ENCODE measurements around the gene RIN3. TPM values are rescaled to one million over a fixed set of nuclear protein-coding genes. Genes with fewer than 3 reads are reported as not detected.

RIN3 gene
- total RNA-seq, 1 donor from 2014 or later, result 0.76 TPM

GRCh38 chr14:92528486-92529100 lies 15.0 kb downstream of the RIN3 start:
- Mint-ChIP-seq H3K27me3 (ENCODE audit: unreplicated experiment) (no peaks in the 10 kb centered on the region), H3K36me3 (ENCODE audit: unreplicated experiment) (no peaks in the 10 kb centered on the region), H3K4me1 (ENCODE audit: low read depth, unreplicated experiment) (no peaks in the 10 kb centered on the region), H3K4me3 (ENCODE audit: unreplicated experiment) (no peak overlapping the region), H3K9me3 (ENCODE audit: unreplicated experiment) (no peaks in the 10 kb centered on the region), H3K27ac (ENCODE audit: unreplicated experiment) (no peak overlapping the region)
- TF ChIP-seq, protein P1, sequence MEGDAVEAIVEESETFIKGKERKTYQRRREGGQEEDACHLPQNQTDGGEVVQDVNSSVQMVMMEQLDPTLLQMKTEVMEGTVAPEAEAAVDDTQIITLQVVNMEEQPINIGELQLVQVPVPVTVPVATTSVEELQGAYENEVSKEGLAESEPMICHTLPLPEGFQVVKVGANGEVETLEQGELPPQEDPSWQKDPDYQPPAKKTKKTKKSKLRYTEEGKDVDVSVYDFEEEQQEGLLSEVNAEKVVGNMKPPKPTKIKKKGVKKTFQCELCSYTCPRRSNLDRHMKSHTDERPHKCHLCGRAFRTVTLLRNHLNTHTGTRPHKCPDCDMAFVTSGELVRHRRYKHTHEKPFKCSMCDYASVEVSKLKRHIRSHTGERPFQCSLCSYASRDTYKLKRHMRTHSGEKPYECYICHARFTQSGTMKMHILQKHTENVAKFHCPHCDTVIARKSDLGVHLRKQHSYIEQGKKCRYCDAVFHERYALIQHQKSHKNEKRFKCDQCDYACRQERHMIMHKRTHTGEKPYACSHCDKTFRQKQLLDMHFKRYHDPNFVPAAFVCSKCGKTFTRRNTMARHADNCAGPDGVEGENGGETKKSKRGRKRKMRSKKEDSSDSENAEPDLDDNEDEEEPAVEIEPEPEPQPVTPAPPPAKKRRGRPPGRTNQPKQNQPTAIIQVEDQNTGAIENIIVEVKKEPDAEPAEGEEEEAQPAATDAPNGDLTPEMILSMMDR (IDR thresholded peaks at IDR 0.05; ENCODE audit: partially characterized antibody, unreplicated experiment), result no peak
- no peak for DNase-seq

DNA sequence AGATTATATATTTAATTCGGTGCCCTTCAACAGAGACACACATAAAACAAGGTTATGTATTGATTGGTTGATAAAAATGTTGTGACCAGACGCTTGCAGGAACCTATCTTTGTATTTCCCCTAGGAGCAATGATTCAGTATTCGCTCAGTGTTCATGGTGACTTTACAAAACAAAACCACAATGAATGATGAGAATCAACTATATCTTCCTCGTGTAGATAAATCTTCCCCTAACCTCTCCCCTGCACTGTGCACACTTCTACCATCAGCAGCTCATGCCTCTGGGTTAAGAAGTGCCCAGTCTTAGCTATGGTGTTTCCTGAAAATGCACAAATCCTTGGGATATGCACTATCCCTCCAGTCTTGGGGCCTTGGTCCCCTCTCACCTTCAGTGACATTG lies 16.3 kb downstream of the RIN3 start:
- no peaks in the 10 kb centered on the region for H3K9me3 Mint-ChIP-seq (ENCODE audit: unreplicated experiment)
- no peaks in the 10 kb centered on the region for H3K4me1 Mint-ChIP-seq (ENCODE audit: low read depth, unreplicated experiment)
- no peaks in the 10 kb centered on the region for H3K27me3 Mint-ChIP-seq (ENCODE audit: unreplicated experiment)
- TF ChIP-seq, protein P1 (IDR thresholded peaks at IDR 0.05; ENCODE audit: partially characterized antibody, unreplicated experiment), result no peak
- no peak for DNase-seq
- H3K4me3 Mint-ChIP-seq (ENCODE audit: unreplicated experiment), result no peak overlapping the region
- H3K27ac Mint-ChIP-seq (ENCODE audit: unreplicated experiment), result no peak overlapping the region
- no peaks in the 10 kb centered on the region for H3K36me3 Mint-ChIP-seq (ENCODE audit: unreplicated experiment)

- Mint-ChIP-seq H3K27me3 (ENCODE audit: unreplicated experiment) (peaks cover 3% of the 10 kb centered on the region), H3K27ac (ENCODE audit: unreplicated experiment) (no peak overlapping the region), H3K4me1 (ENCODE audit: low read depth, unreplicated experiment) (peaks cover 2% of the 10 kb centered on the region), H3K4me3 (ENCODE audit: unreplicated experiment) (no peak overlapping the region), H3K9me3 (ENCODE audit: unreplicated experiment) (no peaks in the 10 kb centered on the region), H3K36me3 (ENCODE audit: unreplicated experiment) (no peaks in the 10 kb centered on the region)
- TF ChIP-seq, protein P1 (IDR thresholded peaks at IDR 0.05; ENCODE audit: partially characterized antibody, unreplicated experiment), result no peak
- DNase-seq, result no peak
These were observed 17.7 kb downstream of the RIN3 start for GRCh38 chr14:92531106-92531873.

DNA sequence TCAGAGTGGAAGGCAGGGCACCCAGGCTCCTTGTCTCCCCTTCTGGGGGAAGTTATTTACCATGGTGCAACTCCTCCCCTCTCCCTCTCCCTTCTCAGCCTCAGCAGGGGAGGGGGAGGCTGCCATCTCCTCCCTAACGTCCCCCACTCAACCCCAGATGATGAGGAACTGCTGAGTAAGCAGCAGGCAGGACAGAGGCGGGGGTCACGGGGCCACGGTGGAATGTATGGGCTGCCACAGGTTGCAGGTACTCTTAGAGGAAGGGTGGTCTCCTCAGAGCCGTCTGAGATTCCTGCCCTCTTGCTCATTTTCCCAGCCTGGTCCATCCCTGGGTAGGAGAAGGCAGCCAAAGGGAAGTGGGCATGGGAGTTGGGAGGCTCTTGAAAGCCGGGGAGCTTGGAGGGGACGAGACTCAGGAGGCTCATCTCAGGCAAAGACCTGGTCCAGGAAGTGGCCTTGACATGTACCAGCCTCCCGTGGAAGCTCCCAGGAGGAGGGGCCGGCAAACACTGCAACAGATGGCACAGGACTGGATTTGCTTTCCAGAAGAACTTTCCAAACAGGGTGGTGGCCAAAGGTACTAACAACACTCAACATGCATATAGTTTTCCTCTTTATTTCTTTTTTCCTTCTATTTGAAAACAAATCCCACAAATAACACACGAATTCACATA lies 19.0 kb downstream of the RIN3 start:
- Mint-ChIP-seq H3K9me3 (ENCODE audit: unreplicated experiment) (no peaks in the 10 kb centered on the region), H3K4me3 (ENCODE audit: unreplicated experiment) (no peak overlapping the region), H3K36me3 (ENCODE audit: unreplicated experiment) (no peaks in the 10 kb centered on the region), H3K4me1 (ENCODE audit: low read depth, unreplicated experiment) (peaks cover 2% of the 10 kb centered on the region), H3K27ac (ENCODE audit: unreplicated experiment) (no peak overlapping the region), H3K27me3 (ENCODE audit: unreplicated experiment) (peaks cover 3% of the 10 kb centered on the region)
- no peak for DNase-seq
- TF ChIP-seq, protein P1 (IDR thresholded peaks at IDR 0.05; ENCODE audit: partially characterized antibody, unreplicated experiment), result no peak
